Breast epithelium (tissue), 4 donors: ENCODE measurements around the gene ANKRD65. TPM values are rescaled to one million over a fixed set of nuclear protein-coding genes. Genes with fewer than 3 reads are reported as not detected.

Experiments used
- DNase-seq, 2 donors: peaks; one replicate each; pipeline ENCODE4 v3.0.0-alpha.2; 2019; ENCODE audit warnings: low spot score in 2 of 2
- H3K27ac ChIP-seq, 2 donors: fragments of 200-600 bp; sonication (generic) in 1 of 2; one replicate each; pipeline ENCODE4 v1.5.1; 2016 to 2019; ENCODE audit warnings: mild to moderate bottlenecking in 1 of 2
- H3K27me3 ChIP-seq, 2 donors: fragments of 200-600 bp; sonication (generic) in 1 of 2; one replicate each; pipeline versions ENCODE4 v1.5.1 to v1.6.0; 2017 to 2019; ENCODE audit warnings: control low read depth in 1 of 2, mild to moderate bottlenecking in 1 of 2
- H3K36me3 ChIP-seq: fragments of 200-600 bp; one replicate; pipeline ENCODE4 v1.5.1; 2019
- H3K4me1 ChIP-seq, 2 donors: fragments of 200-600 bp; sonication (generic); one replicate each; pipeline ENCODE4 v1.5.1; 2016 to 2019; ENCODE audit warnings: control low read depth in 1 of 2
- H3K4me3 ChIP-seq, 3 donors: fragments of 200-600 bp; sonication (generic); 1 replicate in 2 of 3; 2 replicates in 1 of 3; pipeline ENCODE4 v1.5.1; 2016 to 2019; ENCODE audit warnings: mild to moderate bottlenecking in 3 of 3, moderate library complexity in 2 of 3
- H3K9me3 ChIP-seq, 2 donors: fragments of 200-600 bp; sonication (generic) in 1 of 2; one replicate each; pipeline ENCODE4 v1.5.1; 2016 to 2019; ENCODE audit warnings: control low read depth in 1 of 2
- CTCF ChIP-seq, 3 donors: fragments of 450-650 bp; IDR thresholded peaks; one replicate each; pipeline ENCODE4 v1.5.1; 2016 to 2017; ENCODE audit warnings: antibody characterized with exemption in 3 of 3, mild to moderate bottlenecking in 3 of 3, moderate library complexity in 3 of 3
- POLR2A ChIP-seq: fragments of 450-650 bp; IDR thresholded peaks from one replicate; pipeline ENCODE4 v1.6.1; 2016; ENCODE audit warnings: antibody characterized with exemption, mild to moderate bottlenecking, moderate library complexity
- POLR2AphosphoS5 ChIP-seq, 3 donors: sonication (generic); formaldehyde crosslinking; IDR thresholded peaks; one replicate each; pipeline ENCODE4 v1.6.1; 2017; ENCODE audit warnings: antibody characterized with exemption in 3 of 3
- intact Hi-C: fragments of 100-400 bp; cut with DNase I; formaldehyde crosslinking; loops from one replicate; pipeline ENCODE4 v1.15.1; 2023; ENCODE audit warnings: low total_unique reads
- total RNA-seq, 3 donors: library from RNA; depleted of rRNA; stranded (reverse); fragments of >200 nt; gene quantifications; one replicate each; pipeline ENCODE4 v1.1.0, GENCODE V29; 2016

Gene ANKRD65
- total RNA-seq, 3 donors from 2014 or later, result 10.2 to 16.0 (median 12.2) TPM

GRCh38 chr1:1395166-1395565 is 25.9 kb downstream of the ANKRD65 start:
- H3K4me3 ChIP-seq, result no peak overlapping the region
- DNase-seq, result no peak
- H3K9me3 ChIP-seq, result no peaks in the 10 kb centered on the region
- H3K27me3 ChIP-seq, result no peaks in the 10 kb centered on the region
- intact Hi-C loops, result no loop called here
- H3K36me3 ChIP-seq, result peaks cover 20% of the 10 kb centered on the region
- H3K27ac ChIP-seq, result no peak overlapping the region
- peaks cover 0 to 11% of the 10 kb centered on the region in 2 donors for H3K4me1 ChIP-seq
- TF ChIP-seq CTCF (IDR thresholded peaks at IDR 0.05) (no peak), POLR2A (no peak), POLR2AphosphoS5 (IDR thresholded peaks at IDR 0.05) (no peak)

GRCh38 chr1:1394116-1394515 is 27.0 kb downstream of the ANKRD65 start:
- no peak for DNase-seq

GRCh38 chr1:1393428-1393827 is 27.6 kb downstream of the ANKRD65 start:
- no peak overlapping the region for H3K27ac ChIP-seq
- H3K27me3 ChIP-seq, result no peaks in the 10 kb centered on the region
- H3K4me1 ChIP-seq, result peaks cover 0 to 8% of the 10 kb centered on the region in 2 donors
- H3K4me3 ChIP-seq, result no peak overlapping the region
- DNase-seq, result no peak
- H3K36me3 ChIP-seq, result peaks cover 20% of the 10 kb centered on the region
- no peaks in the 10 kb centered on the region for H3K9me3 ChIP-seq
- no peak for TF ChIP-seq POLR2AphosphoS5 (IDR thresholded peaks at IDR 0.05)
- TF ChIP-seq CTCF (IDR thresholded peaks at IDR 0.05), result no peak
- TF ChIP-seq POLR2A, result no peak
- intact Hi-C loops, result no loop called here

More at GRCh38 chr1:1394116-1394515, 27.0 kb downstream of the ANKRD65 start:
- TF ChIP-seq POLR2A (no peak), CTCF (IDR thresholded peaks at IDR 0.05) (no peak), POLR2AphosphoS5 (IDR thresholded peaks at IDR 0.05) (no peak)
- Histone ChIP-seq H3K36me3 (peaks cover 20% of the 10 kb centered on the region), H3K27me3 (no peaks in the 10 kb centered on the region), H3K4me3 (no peak overlapping the region), H3K4me1 (peaks cover 0 to 9% of the 10 kb centered on the region in 2 donors), H3K9me3 (no peaks in the 10 kb centered on the region), H3K27ac (no peak overlapping the region)
- intact Hi-C loops, result no loop called here

GRCh38 chr1:1393014-1393413 is 28.1 kb downstream of the ANKRD65 start:
- Histone ChIP-seq H3K27ac (no peak overlapping the region), H3K9me3 (no peaks in the 10 kb centered on the region), H3K4me1 (peaks cover 0 to 4% of the 10 kb centered on the region in 2 donors), H3K27me3 (no peaks in the 10 kb centered on the region), H3K4me3 (no peak overlapping the region), H3K36me3 (peaks cover 21% of the 10 kb centered on the region)
- intact Hi-C loops, result no loop called here
- TF ChIP-seq POLR2A, result no peak
- no peak for TF ChIP-seq POLR2AphosphoS5 (IDR thresholded peaks at IDR 0.05)
- no peak for DNase-seq

- intact Hi-C loops, result no loop called here
- Histone ChIP-seq H3K36me3 (peaks cover 36% of the 10 kb centered on the region), H3K9me3 (no peaks in the 10 kb centered on the region), H3K27ac (no peak overlapping the region), H3K4me3 (no peak overlapping the region), H3K4me1 (no peaks in the 10 kb centered on the region), H3K27me3 (no peaks in the 10 kb centered on the region)
- TF ChIP-seq CTCF (IDR thresholded peaks at IDR 0.05), result no peak
- no peak for TF ChIP-seq POLR2A
- no peak for TF ChIP-seq POLR2AphosphoS5 (IDR thresholded peaks at IDR 0.05)
- no peak for DNase-seq
Measured at GRCh38 chr1:1391225-1391624, 29.9 kb downstream of the ANKRD65 start.

GRCh38 chr1:1390675-1391074 is 30.4 kb downstream of the ANKRD65 start:
- Histone ChIP-seq H3K4me3 (no peak overlapping the region), H3K27me3 (no peaks in the 10 kb centered on the region), H3K9me3 (no peaks in the 10 kb centered on the region), H3K36me3 (peaks cover 36% of the 10 kb centered on the region), H3K4me1 (no peaks in the 10 kb centered on the region), H3K27ac (no peak overlapping the region)
- intact Hi-C loops, result no loop called here
- no peak for TF ChIP-seq POLR2A
- TF ChIP-seq POLR2AphosphoS5 (IDR thresholded peaks at IDR 0.05), result no peak
- TF ChIP-seq CTCF (IDR thresholded peaks at IDR 0.05), result no peak
- no peak for DNase-seq
